ENCODE results near the gene SIVA1. TPM values are rescaled to one million over a fixed set of nuclear protein-coding genes. Genes with fewer than 3 reads are reported as not detected.
"Not testable (repeated sequence)": the region's sequence is repeated elsewhere in the genome, so short reads cannot be mapped to it uniquely, and the experiment has no call there.

The SIVA1 gene
- total RNA-seq, 1 donor from 2014 or later = 298 TPM

DNA sequence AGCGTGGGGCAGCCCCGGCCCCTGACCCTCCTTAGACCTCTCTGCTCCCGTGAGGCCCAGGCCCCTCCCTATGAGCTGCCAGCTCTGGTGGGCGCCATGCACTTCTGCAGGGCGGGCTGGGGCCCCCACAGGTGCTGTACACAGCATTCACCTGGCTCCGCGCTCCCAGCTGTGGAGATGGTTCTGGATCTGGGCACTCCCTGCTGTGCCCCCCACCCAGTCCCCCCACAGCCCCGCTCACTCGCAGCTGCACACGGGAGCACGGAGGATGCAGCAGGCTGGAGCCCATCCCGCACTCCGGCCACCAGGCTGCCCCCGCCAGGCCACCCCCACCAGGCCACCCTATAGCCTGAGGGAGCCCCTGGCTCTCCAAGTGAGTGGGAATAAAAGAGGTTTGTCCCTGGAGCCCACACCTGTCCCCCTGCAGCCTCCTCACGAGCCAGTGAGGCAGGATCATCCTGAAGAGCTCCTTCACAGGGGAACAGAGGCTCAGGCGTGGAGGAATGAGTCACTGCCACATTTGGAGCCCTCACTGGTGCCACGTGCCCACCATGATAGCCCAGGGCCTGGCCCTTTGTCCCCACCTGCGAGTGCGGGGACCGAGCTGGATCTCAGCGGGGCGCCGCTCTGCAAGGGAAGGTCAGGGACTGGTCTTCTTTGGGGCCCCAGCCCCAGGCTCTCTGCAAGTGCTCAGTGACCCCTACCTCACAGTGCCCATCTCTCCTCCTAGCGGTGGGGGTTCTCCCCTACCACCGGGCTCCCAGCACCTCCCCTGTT is 27.0 kb upstream of the SIVA1 start:
- no peak for DNase-seq (ENCODE audit: low read depth)
- H3K4me3 ChIP-seq (ENCODE audit: low read depth, low read length) = no peak overlapping the region
- TF ChIP-seq, protein P1, sequence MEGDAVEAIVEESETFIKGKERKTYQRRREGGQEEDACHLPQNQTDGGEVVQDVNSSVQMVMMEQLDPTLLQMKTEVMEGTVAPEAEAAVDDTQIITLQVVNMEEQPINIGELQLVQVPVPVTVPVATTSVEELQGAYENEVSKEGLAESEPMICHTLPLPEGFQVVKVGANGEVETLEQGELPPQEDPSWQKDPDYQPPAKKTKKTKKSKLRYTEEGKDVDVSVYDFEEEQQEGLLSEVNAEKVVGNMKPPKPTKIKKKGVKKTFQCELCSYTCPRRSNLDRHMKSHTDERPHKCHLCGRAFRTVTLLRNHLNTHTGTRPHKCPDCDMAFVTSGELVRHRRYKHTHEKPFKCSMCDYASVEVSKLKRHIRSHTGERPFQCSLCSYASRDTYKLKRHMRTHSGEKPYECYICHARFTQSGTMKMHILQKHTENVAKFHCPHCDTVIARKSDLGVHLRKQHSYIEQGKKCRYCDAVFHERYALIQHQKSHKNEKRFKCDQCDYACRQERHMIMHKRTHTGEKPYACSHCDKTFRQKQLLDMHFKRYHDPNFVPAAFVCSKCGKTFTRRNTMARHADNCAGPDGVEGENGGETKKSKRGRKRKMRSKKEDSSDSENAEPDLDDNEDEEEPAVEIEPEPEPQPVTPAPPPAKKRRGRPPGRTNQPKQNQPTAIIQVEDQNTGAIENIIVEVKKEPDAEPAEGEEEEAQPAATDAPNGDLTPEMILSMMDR (conservative IDR thresholded peaks at IDR 0.05; ENCODE audit: low read depth, low read length) = no peak

DNA sequence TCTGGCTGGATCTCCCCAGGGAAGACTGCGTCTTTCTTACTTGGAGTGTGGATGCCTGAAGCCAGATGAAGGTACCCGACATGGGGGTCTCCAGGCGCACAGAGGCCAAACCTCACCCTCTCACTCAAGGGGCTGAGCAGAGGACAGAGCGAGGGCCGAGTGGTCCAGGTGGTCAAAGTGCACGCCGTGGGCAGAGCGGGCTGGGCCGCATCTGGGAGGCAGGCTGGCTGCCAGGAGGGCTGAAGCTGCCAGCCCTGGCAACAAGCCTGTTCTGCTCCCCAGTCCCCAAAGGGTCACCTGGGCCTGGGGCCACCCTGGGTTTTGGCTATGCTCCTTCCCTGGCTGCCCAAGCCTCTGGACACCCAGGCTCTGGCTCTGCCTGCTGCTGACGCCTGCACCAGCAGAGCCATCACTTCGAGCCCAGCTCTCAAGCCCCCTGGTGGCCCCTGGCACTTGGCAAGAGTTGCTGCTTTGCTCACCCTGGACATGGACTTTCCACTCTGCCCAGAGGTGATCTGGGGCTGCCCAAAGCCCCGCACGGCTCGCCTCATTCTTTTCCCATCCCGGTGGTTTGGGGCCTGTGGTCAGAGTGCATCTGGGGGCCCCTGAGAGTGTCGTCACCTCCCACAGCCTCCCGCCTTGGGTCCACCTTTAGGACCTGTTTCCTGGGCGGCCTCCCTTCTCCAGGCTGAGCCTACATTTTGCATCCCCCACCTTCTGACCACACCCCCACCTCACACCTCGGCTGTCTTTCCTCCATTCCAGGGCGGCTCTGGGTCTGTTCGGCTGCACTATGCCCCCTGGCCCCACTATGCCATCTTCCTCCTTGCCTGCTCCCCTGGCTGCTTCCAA is 26.1 kb upstream of the SIVA1 start:
- H3K4me3 ChIP-seq (ENCODE audit: low read depth, low read length) = no peak overlapping the region
- DNase-seq (ENCODE audit: low read depth) = no peak
- TF ChIP-seq, protein P1 (conservative IDR thresholded peaks at IDR 0.05; ENCODE audit: low read depth, low read length) = peak; percentile 32

DNA sequence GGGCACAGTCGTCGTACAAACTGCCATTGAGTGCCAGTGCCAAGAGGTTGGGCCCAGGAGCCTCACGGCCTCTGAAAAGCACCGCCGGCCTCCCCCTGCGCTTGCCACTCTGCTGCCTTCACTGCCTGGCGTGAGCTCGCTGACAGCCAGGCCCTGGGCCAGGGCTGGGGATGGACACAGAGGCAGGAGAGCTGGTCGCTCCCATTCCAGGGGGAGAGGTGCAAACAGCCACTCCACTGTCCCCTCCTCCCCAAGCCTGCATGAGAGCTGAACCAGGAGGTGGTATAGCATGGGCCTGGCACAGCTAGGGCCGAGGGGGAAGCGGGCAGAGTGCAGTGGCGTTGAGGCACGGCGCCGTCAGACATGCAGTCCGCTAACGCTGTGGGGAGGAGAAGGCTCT is 24.3 kb upstream of the SIVA1 start:
- no peak for DNase-seq (ENCODE audit: low read depth)
- no peak overlapping the region for H3K4me3 ChIP-seq (ENCODE audit: low read depth, low read length)
- TF ChIP-seq, protein P1 (conservative IDR thresholded peaks at IDR 0.05; ENCODE audit: low read depth, low read length) = no peak

DNA sequence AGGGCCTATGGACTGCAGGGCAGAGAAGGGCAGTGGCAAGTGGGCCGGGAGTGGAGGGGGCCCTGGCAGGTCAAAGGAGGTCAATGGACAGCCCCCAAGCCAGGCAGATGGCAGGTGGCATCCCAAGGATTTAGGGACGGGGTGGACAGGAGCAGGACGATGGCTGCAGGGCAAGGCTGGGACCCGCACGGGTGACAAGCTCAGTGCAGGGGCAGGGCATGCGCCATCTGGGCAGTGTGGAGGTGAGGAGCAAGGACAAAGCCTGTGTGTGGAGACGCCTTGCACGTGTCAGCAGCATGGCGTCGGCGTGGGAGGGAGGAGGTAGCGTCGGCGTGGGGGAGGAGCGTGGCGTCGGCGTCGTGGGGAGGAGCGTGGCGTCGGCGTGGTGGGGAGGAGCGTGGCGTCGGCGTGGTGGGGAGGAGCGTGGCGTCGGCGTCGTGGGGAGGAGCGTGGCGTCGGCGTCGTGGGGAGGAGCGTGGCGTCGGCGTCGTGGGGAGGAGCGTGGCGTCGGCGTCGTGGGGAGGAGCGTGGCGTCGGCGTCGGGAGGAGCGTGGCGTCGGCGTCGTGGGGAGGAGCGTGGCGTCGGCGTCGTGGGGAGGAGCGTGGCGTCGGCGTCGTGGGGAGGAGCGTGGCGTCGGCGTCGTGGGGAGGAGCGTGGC is 23.6 kb upstream of the SIVA1 start:
- H3K4me3 ChIP-seq (ENCODE audit: low read depth, low read length); DNase-seq (ENCODE audit: low read depth): not testable (repeated sequence)

DNA sequence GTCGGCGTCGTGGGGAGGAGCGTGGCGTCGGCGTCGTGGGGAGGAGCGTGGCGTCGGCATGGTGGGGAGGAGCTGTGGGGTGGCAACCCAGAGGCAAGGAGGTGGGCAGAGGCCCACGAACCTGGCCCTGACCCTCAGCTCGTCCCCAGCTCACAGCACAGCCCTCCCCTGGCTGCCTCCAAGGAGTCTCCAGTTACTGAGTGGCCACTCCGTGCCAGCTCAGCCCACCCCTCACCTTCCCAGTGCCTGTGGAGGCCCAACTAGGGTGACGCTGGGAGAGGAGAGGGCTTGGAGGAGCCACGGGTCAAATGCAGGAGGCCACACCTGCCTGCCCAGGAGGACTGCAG is 23.1 kb upstream of the SIVA1 start:
- no peak overlapping the region for H3K4me3 ChIP-seq (ENCODE audit: low read depth, low read length)
- DNase-seq (ENCODE audit: low read depth) = no peak
- TF ChIP-seq, protein P1 (conservative IDR thresholded peaks at IDR 0.05; ENCODE audit: low read depth, low read length) = no peak

DNA sequence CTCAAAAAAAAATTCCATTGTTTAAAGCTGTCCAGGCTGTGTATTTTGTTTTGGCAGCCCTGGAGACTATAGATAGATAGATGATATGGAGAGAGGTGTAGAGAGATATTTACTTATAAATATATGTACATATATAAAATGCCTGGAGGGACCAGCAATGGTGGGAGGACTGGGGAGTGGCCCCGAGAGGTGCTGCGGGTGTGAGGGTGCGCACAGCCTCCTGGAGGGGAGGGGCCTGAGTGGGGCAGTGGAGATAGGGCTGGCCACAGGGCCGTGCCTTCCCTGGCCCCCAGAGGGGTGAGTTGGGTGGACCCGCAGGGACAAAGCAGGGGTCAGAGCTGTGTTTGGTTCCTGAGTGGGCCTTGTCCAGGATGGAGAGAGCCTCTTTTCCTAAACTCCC is 22.5 kb upstream of the SIVA1 start:
- no peak overlapping the region for H3K4me3 ChIP-seq (ENCODE audit: low read depth, low read length)
- no peak for DNase-seq (ENCODE audit: low read depth)
- TF ChIP-seq, protein P1 (conservative IDR thresholded peaks at IDR 0.05; ENCODE audit: low read depth, low read length) = no peak
